Astrocyte of the spinal cord (primary cell): ENCODE results near the gene MEP1B.

Experiments used
- DNase-seq: peaks from one replicate; pipeline ENCODE4 v3.0.0; 2011; ENCODE audit warnings: low read depth, low spot score
- H3K4me3 ChIP-seq: 2 replicates; pipeline ENCODE4 v1.5.1; 2011; ENCODE audit warnings: low read depth, mild to moderate bottlenecking, low read length, moderate library complexity
- in situ Hi-C: cut with HindIII; loops from 2 replicates; pipeline ENCODE4 v1.10.0; 2017; ENCODE audit warnings: low sequenced_read_pairs
- TF ChIP-seq, protein P1 (sequence below): IDR thresholded peaks from 2 replicates; pipeline ENCODE4 v1.5.1; 2012; ENCODE audit warnings: low read depth, mild to moderate bottlenecking, low read length, inconsistent platforms

Gene MEP1B

DNA sequence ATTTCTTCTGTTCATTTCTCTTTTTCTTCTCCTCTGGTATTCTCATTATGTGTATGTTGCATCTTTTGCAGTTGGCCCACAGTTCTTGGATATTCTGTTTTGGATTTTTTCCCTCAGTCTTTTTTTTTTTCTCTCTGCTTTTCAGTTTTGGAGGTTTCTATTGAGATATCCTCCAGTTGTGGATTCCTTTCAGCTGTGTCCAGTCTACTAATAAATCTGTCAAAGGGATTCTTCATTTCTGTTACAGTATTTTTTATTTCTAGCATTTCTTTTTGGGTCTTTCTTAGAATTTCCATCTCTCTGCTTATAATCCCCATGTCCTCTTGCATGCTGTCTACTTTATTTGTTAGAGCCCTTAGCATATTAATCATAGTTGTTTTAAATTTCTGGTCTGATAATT lies 6.3 kb upstream of the MEP1B start:
- TF ChIP-seq, protein P1, sequence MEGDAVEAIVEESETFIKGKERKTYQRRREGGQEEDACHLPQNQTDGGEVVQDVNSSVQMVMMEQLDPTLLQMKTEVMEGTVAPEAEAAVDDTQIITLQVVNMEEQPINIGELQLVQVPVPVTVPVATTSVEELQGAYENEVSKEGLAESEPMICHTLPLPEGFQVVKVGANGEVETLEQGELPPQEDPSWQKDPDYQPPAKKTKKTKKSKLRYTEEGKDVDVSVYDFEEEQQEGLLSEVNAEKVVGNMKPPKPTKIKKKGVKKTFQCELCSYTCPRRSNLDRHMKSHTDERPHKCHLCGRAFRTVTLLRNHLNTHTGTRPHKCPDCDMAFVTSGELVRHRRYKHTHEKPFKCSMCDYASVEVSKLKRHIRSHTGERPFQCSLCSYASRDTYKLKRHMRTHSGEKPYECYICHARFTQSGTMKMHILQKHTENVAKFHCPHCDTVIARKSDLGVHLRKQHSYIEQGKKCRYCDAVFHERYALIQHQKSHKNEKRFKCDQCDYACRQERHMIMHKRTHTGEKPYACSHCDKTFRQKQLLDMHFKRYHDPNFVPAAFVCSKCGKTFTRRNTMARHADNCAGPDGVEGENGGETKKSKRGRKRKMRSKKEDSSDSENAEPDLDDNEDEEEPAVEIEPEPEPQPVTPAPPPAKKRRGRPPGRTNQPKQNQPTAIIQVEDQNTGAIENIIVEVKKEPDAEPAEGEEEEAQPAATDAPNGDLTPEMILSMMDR: no peak
- DNase-seq: no peak
- in situ Hi-C loops: no loop called here
- H3K4me3 ChIP-seq: no peak overlapping the region

DNA sequence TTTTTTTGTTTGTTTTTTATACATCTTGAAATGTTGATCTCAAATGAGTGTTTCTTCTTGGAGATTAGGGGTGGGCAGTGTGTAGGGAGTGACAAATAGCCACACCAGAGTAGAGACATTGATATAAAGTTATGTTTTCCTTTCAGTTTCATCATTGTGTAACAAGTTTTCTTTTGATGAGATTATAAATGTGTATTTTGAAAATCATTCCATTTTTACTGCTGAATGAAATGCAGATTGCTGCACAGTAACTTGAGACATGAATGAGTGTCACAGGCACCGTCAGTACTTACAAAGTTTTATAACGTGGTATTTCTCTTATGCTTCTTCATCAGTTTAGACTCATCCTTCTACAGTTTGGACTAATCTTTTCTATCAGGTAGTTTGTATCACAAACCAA lies 370 bp downstream of the MEP1B start:
- in situ Hi-C loops: no loop called here
- DNase-seq: no peak
- TF ChIP-seq, protein P1: no peak
- no peak overlapping the region for H3K4me3 ChIP-seq

DNA sequence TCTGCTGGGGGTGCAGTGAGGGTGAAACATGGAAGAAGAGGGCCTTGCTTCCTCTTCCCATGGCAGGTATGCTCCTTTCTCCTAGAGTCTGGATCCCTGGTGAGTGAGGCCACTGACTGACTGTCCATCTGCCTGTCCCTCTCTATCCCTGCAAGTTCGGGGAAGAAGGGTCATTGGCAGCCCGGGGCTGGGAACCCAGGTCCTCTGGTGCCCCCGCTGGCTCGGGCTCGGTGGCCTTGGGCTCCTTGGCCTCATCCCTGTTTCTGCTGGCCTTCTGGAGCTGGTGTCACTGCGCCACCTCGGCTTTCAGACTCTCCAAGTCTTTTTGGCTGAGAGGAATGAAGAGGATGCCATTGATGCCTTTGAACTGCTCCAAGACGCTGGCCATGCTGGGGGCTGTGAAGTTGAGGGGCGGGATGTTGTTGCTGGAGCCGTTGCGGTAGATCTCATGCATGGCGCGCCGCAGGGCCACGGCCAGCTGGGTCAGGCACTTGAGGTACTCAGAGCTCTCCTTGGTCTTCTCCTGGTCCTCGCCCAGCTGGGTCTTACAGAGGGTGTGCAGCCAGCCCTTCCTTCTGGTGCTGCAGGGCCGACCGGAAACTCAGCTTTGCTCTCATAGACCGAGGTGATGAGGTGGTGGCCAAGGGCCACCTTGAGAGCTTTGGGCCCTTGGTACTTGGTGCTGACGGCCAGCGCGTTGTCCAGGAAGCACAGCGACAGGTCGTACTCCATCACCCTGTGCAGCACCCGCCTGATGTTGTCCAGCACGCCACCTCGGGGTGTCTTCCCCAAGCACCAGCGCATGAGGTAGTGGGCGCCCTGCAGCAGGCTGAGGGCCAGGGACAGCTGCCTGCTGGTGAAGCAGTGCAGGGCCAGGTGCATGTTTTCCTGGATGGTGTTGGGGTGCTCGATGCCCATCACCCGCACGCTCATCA lies 6.3 kb downstream of the MEP1B start:
- no peak overlapping the region for H3K4me3 ChIP-seq
- DNase-seq: no peak
- in situ Hi-C loops: no loop called here
- TF ChIP-seq, protein P1: no peak

DNA sequence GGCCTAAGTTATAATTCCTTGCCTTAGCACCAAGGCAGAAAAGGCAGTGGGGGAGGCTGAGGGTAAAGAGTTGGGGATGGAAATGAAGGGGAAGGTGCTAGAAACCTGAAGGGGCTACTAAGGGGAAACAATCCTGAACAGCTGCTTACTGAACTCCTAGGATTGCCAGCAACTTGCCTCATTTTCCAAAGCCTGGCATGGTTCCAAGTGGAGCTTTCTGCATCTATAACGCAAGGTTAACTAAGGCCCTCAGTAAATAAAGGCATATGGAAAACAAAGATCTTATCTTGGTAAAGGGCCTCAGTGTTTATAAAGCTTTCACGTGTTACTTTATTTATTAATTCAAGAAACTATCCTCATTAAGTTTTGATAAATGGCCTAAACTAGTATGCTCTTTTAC lies 10.9 kb downstream of the MEP1B start:
- TF ChIP-seq, protein P1: no peak
- in situ Hi-C loops: no loop called here
- DNase-seq: no peak
- H3K4me3 ChIP-seq: no peak overlapping the region

DNA sequence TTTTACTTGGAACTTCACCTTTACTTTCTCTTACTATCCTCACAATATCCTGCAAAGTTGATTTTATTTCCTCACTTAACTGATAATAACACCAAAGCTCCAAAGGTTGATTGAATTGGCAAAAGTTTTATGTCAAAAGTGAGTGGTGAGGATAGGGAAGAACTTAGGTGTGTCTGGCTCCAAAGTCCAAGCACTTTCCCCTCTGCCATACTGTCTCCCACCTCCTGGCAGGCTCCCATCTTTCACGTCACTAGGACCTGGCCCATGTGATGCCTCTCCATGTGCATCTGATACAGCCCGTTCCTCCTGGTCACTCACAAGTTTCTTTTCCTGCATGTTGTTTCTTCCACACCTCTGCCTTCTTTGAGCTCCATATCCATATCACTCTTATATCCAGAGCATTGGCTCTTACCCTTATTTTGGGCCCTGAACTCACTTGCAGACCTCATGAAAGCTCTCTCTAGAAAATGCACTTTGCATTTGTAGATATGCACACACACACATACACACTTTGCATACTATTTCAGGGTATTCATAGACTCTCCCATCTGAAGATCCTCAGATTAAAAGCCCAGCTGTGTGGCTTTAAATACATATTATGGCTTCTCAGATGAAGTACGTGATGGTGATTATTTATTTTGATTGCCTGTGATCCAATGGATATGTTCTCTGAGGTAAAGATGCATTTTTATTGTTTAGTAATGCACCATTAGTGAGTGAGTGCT lies 12.3 kb downstream of the MEP1B start:
- in situ Hi-C loops: no loop called here
- no peak for DNase-seq

DNA sequence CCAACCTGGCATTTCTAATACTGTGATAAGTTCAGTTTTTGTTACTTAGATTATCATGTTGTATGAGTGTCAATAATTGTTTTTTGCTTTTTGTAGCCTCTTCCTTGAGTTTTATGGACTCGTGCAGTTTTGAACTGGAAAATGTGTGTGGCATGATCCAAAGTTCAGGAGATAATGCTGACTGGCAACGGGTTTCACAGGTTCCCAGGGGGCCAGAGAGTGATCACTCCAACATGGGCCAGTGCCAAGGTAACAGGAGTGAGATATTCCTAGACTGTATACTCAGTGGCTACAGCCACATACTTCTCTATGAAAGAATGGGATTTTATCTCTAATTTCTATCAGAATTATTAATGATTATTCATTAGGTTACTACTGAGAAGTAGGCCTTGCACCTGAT lies 18.2 kb downstream of the MEP1B start:
- H3K4me3 ChIP-seq: no peak overlapping the region
- DNase-seq: no peak
- in situ Hi-C loops: no loop called here
- TF ChIP-seq, protein P1: no peak

More for the DNA sequence above, 12.3 kb downstream of the MEP1B start:
- H3K4me3 ChIP-seq: no peak overlapping the region
- TF ChIP-seq, protein P1: no peak
